ENCODE measurements around the gene KCNQ1.

Gene KCNQ1

DNA sequence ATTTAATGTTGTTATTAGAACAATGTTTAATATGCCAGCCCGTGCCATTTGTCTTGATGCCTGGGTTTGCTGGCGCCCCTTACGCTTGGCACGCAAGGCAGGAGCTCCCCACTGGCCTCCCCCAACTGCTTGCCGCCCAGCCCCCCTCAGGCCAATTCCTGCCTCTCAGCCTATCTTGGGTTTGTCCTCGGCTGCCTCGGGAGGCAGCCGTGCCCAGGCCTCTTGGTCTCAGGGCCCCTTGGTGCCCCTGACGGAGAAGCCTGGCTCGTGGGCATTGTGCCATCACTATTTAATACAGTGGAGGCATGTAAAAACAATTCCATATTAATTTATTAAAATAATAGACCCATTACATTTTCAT, 135.2 kb downstream of the KCNQ1 start (continued):
- TF ChIP-seq TSHZ2 (CRISPR knock-in tag; IDR thresholded peaks at IDR 0.05): no peak
- TF ChIP-seq, protein P1, sequence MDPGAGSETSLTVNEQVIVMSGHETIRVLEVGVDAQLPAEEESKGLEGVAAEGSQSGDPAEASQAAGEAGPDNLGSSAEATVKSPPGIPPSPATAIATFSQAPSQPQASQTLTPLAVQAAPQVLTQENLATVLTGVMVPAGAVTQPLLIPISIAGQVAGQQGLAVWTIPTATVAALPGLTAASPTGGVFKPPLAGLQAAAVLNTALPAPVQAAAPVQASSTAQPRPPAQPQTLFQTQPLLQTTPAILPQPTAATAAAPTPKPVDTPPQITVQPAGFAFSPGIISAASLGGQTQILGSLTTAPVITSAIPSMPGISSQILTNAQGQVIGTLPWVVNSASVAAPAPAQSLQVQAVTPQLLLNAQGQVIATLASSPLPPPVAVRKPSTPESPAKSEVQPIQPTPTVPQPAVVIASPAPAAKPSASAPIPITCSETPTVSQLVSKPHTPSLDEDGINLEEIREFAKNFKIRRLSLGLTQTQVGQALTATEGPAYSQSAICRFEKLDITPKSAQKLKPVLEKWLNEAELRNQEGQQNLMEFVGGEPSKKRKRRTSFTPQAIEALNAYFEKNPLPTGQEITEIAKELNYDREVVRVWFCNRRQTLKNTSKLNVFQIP (CRISPR knock-in tag; IDR thresholded peaks at IDR 0.05; ENCODE audit: borderline replicate concordance, low read depth): no peak

DNA sequence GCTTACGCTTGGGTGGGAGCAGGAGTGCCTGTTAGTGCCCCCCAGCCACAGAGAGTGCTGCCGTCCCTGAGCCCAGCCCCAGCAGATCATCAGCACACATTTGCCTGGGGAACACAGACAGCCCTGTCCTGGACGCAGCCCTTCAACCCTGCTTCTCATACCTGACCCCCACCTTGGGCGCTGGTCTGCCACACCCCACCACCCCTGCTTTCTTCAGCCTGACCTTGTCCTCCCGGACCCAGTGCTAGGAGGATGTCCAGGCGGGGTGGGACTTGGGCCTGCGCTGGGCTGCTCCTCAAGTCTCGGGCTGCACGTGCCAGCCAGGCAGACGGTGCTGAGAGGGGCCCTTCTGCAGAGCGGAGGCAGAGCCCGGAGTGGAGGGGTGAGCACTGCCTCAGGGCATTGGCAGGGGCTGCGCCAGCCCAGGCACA, 135.8 kb downstream of the KCNQ1 start:
- no peak for ATAC-seq
- TF ChIP-seq ESRRG (CRISPR knock-in tag; IDR thresholded peaks at IDR 0.05) (no peak), TSHZ2 (CRISPR knock-in tag; IDR thresholded peaks at IDR 0.05) (no peak), RARB (CRISPR knock-in tag; IDR thresholded peaks at IDR 0.05) (no peak), SNAI2 (CRISPR knock-in tag; IDR thresholded peaks at IDR 0.05) (no peak)

DNA sequence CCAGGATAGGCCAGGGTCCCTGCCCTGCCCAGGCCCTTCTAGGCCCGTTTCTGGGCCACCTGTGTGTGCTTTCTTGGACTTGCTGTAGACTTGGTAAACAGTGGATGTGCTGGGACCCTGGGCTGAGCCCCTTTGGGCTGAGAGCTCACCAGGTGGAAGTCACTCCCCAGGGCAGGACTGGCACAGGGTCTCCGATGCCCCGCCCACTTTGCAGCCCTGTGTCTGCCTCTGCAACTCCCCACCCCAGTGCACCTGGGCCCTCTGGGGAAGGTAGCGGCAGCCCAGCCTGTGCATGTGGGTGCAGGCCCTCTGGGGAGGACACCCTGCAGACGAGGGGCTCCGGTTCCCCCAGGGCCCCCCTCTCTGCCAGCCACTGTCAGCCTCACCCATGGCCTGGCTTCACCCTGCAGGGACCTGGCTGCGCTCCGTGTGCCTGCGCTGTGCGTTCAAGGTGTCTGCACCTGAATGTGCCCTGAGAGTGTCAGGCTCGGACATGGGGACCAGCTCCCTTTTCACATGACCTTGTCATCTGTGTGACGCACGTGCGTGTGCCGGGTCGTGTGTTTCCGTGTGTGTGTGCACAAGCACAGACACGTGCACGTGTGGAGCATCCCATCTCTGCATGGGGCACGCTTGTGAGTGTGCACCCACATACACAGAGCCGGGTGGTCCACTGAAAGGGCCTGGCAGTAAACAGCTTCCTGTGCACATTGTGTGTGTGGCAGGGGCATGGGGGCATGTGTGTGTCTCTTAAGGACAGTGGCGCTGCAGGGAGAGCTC, 136.5 kb downstream of the KCNQ1 start:
- TF ChIP-seq SNAI2 (CRISPR knock-in tag; IDR thresholded peaks at IDR 0.05) (no peak), CREB5 (CRISPR knock-in tag; IDR thresholded peaks at IDR 0.05; ENCODE audit: low read depth) (no peak), ZNF70 (CRISPR knock-in tag; IDR thresholded peaks at IDR 0.05) (no peak), ESRRG (CRISPR knock-in tag; IDR thresholded peaks at IDR 0.05) (no peak), OSR1 (CRISPR knock-in tag; IDR thresholded peaks at IDR 0.05) (no peak), GLIS3 (CRISPR knock-in tag; IDR thresholded peaks at IDR 0.05) (no peak), ARNTL (CRISPR knock-in tag; IDR thresholded peaks at IDR 0.05; ENCODE audit: borderline replicate concordance, low read depth) (no peak), ZNF8 (CRISPR knock-in tag; IDR thresholded peaks at IDR 0.05) (no peak), ISL1 (CRISPR knock-in tag; IDR thresholded peaks at IDR 0.05) (no peak), ZFP3 (CRISPR knock-in tag; IDR thresholded peaks at IDR 0.05) (no peak), BACH2 (CRISPR knock-in tag; IDR thresholded peaks at IDR 0.05; ENCODE audit: borderline replicate concordance) (no peak), TOX (CRISPR knock-in tag; IDR thresholded peaks at IDR 0.05; ENCODE audit: borderline replicate concordance) (no peak)
- TF ChIP-seq, protein P2, sequence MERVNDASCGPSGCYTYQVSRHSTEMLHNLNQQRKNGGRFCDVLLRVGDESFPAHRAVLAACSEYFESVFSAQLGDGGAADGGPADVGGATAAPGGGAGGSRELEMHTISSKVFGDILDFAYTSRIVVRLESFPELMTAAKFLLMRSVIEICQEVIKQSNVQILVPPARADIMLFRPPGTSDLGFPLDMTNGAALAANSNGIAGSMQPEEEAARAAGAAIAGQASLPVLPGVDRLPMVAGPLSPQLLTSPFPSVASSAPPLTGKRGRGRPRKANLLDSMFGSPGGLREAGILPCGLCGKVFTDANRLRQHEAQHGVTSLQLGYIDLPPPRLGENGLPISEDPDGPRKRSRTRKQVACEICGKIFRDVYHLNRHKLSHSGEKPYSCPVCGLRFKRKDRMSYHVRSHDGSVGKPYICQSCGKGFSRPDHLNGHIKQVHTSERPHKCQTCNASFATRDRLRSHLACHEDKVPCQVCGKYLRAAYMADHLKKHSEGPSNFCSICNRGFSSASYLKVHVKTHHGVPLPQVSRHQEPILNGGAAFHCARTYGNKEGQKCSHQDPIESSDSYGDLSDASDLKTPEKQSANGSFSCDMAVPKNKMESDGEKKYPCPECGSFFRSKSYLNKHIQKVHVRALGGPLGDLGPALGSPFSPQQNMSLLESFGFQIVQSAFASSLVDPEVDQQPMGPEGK (CRISPR knock-in tag; IDR thresholded peaks at IDR 0.05; ENCODE audit: borderline replicate concordance): no peak
- no peak for ATAC-seq

- TF ChIP-seq TOX (CRISPR knock-in tag; IDR thresholded peaks at IDR 0.05; ENCODE audit: borderline replicate concordance): no peak
- no peak for TF ChIP-seq GLIS3 (CRISPR knock-in tag; IDR thresholded peaks at IDR 0.05)
- no peak for TF ChIP-seq ZC3H10 (CRISPR knock-in tag; IDR thresholded peaks at IDR 0.05)
- no peak for TF ChIP-seq ZNF8 (CRISPR knock-in tag; IDR thresholded peaks at IDR 0.05)
- no peak for TF ChIP-seq RARB (CRISPR knock-in tag; IDR thresholded peaks at IDR 0.05)
- TF ChIP-seq TSHZ2 (CRISPR knock-in tag; IDR thresholded peaks at IDR 0.05): no peak
- no peak for TF ChIP-seq ZNF70 (CRISPR knock-in tag; IDR thresholded peaks at IDR 0.05)
- no peak for TF ChIP-seq BACH2 (CRISPR knock-in tag; IDR thresholded peaks at IDR 0.05; ENCODE audit: borderline replicate concordance)
- ATAC-seq: no peak
Measured at GRCh38 chr11:2581931-2582350, 137.1 kb downstream of the KCNQ1 start.

Data from SK-N-SH treated with all-trans-retinoic acid at 6 μM for 48 hours (cell line).